Measurements from ENCODE around the gene ZNF709.
"Not testable (repeated sequence)": the region's sequence is repeated elsewhere in the genome, so short reads cannot be mapped to it uniquely, and the experiment has no call there.

DNA sequence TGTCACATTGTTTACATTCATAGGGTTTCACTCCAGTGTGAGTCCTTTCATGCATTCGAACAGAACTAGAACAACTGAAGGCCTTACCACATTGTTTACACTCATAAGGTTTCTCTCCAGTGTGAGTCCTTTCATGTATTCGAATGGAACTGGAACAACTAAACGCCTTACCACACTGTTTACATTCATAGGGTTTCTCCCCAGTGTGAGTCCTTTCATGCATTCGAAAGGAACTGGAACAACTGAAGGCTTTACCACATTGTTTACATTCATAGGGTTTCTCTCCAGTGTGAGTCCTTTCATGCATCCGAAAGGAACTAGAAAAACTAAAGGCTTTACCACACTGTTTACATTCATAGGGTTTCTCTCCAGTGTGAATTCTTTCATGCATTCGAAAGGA lies 20.5 kb downstream of the ZNF709 start:
- TF ChIP-seq, protein P1, sequence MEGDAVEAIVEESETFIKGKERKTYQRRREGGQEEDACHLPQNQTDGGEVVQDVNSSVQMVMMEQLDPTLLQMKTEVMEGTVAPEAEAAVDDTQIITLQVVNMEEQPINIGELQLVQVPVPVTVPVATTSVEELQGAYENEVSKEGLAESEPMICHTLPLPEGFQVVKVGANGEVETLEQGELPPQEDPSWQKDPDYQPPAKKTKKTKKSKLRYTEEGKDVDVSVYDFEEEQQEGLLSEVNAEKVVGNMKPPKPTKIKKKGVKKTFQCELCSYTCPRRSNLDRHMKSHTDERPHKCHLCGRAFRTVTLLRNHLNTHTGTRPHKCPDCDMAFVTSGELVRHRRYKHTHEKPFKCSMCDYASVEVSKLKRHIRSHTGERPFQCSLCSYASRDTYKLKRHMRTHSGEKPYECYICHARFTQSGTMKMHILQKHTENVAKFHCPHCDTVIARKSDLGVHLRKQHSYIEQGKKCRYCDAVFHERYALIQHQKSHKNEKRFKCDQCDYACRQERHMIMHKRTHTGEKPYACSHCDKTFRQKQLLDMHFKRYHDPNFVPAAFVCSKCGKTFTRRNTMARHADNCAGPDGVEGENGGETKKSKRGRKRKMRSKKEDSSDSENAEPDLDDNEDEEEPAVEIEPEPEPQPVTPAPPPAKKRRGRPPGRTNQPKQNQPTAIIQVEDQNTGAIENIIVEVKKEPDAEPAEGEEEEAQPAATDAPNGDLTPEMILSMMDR (conservative IDR thresholded peaks at IDR 0.05 in 1 of 2, IDR thresholded peaks at IDR 0.05 in 1 of 2; ENCODE audit: low read depth in 1 of 2, low read length in 2 of 2) = not testable (repeated sequence)
- TF ChIP-seq EZH2 (IDR thresholded peaks at IDR 0.05; ENCODE audit: low read length, missing control alignments) = not testable (repeated sequence)
